HepG2 (cell line): ENCODE measurements around the gene GRIK3. TPM values are rescaled to one million over a fixed set of nuclear protein-coding genes. Genes with fewer than 3 reads are reported as not detected.

ENCODE experiments used
- ATAC-seq: fragments of 200-7000 bp; cut with Tn5 transposase; 3 replicates; pipeline ENCODE4 v1.9.1; 2020; ENCODE audit warnings: mild to moderate bottlenecking, moderate library complexity
- BruUV-seq: library from RNA; stranded (reverse); fragments of 400-500 nt; replicated peaks from 2 replicates; lab custom pipeline; 2021; lab: Mats Ljungman, UMichigan
- CTCF ChIA-PET: fragments of 300-600 bp; formaldehyde crosslinking; extraction: SDS; loops from one replicate; lab custom pipeline; 2021; ENCODE audit warnings: low total read pairs, inconsistent platforms, low intra/inter-chr PET ratio; lab: Yijun Ruan, JAX
- POLR2A ChIA-PET: fragments of 350-600 bp; sonication (Branson Sonifier 250); formaldehyde crosslinking; loops from one replicate; lab custom pipeline; 2020; ENCODE audit warnings: antibody characterized with exemption, inconsistent platforms; lab: Yijun Ruan, JAX
- DNase-seq: peaks from one replicate; pipeline ENCODE4 v3.0.0-alpha.2; 2015; ENCODE audit warnings: low spot score
- FAIRE-seq: peaks from 3 replicates; lab custom pipeline; 2011; peaks lifted over from hg19 to GRCh38; lab: Jason Lieb, UNC
- H2AFZ ChIP-seq: one replicate; pipeline ENCODE4 v1.6.1; 2011; ENCODE audit warnings: low read length, inconsistent platforms
- H3K27ac ChIP-seq: fragments of 300-600 bp; 3 replicates; pipeline ENCODE4 v1.8.0; 2011; ENCODE audit warnings: mixed run types, mild to moderate bottlenecking, mixed read lengths, low read length, inconsistent platforms; ENCODE audit not compliant: insufficient read depth; ENCODE audit errors: extremely low read length
- H3K27me3 ChIP-seq, 2 experiments: fragments of 200-600 bp in 1 of 2; 2 replicates in 1 of 2; 3 replicates in 1 of 2; pipeline versions ENCODE4 v1.6.0 to v1.8.0; 2011; ENCODE audit warnings: low read length in 2 of 2, mild to moderate bottlenecking in 2 of 2, moderate library complexity in 2 of 2, inconsistent platforms in 1 of 2; ENCODE audit not compliant: insufficient read depth in 2 of 2, control insufficient read depth in 1 of 2
- H3K36me3 ChIP-seq, 2 experiments: fragments of 200-600 bp in 1 of 2; replicated peaks in 1 of 2; 2 replicates in 1 of 2; 3 replicates in 1 of 2; pipeline versions ENCODE4 v1.5.1 to v1.8.0; 2011; ENCODE audit warnings: low read length in 2 of 2, inconsistent platforms in 1 of 2; ENCODE audit not compliant: insufficient read depth in 2 of 2, control insufficient read depth in 1 of 2
- H3K4me1 ChIP-seq: 2 replicates; pipeline ENCODE4 v1.5.1; 2012; ENCODE audit warnings: low read length, inconsistent platforms; ENCODE audit not compliant: insufficient read depth
- H3K4me2 ChIP-seq: 2 replicates; pipeline ENCODE4 v1.6.0; 2011; ENCODE audit warnings: low read depth, low read length, inconsistent platforms
- H3K4me3 ChIP-seq, 3 experiments: fragments of 200-600 bp in 1 of 3; sonication (generic), shearing (Covaris generic) in 1 of 3; replicated peaks in 1 of 3; 2 replicates each; pipeline ENCODE4 v1.5.1; 2011 to 2016; ENCODE audit warnings: low read length in 3 of 3, inconsistent platforms in 2 of 3, low read depth in 2 of 3, mild to moderate bottlenecking in 2 of 3, control low read depth in 1 of 3, mixed read lengths in 1 of 3; ENCODE audit not compliant: insufficient read depth in 1 of 3
- H3K79me2 ChIP-seq: one replicate; pipeline ENCODE4 v1.6.1; 2011; ENCODE audit warnings: low read length, inconsistent platforms; ENCODE audit not compliant: insufficient read depth
- H3K9ac ChIP-seq: 2 replicates; pipeline ENCODE4 v1.6.0; 2011; ENCODE audit warnings: mild to moderate bottlenecking, low read depth, low read length, inconsistent platforms; ENCODE audit not compliant: insufficient read depth
- H3K9me3 ChIP-seq: 2 replicates; pipeline ENCODE4 v1.5.1; 2012; ENCODE audit warnings: mild to moderate bottlenecking, low read length
- H4K20me1 ChIP-seq: 2 replicates; pipeline ENCODE4 v1.6.0; 2011; ENCODE audit warnings: inconsistent platforms, mild to moderate bottlenecking, low read length, moderate library complexity; ENCODE audit not compliant: insufficient read depth
- ELF1 ChIP-seq: sonication (generic); formaldehyde crosslinking; IDR thresholded peaks from 2 replicates; pipeline ENCODE4 v1.4.0; 2020; ENCODE audit warnings: missing genetic modification reagents
- FUBP1 ChIP-seq: sonication (generic); formaldehyde crosslinking; IDR thresholded peaks from 2 replicates; pipeline ENCODE4 v1.5.1; 2020; ENCODE audit warnings: missing genetic modification reagents, mild to moderate bottlenecking, borderline replicate concordance
- KDM3A ChIP-seq: IDR thresholded peaks from 2 replicates; pipeline ENCODE4 v1.6.1; 2018; ENCODE audit warnings: low read depth, missing compliant biosample characterization
- MYPOP ChIP-seq: sonication (generic); formaldehyde crosslinking; IDR thresholded peaks from 2 replicates; pipeline ENCODE4 v1.8.1; 2023; ENCODE audit warnings: mild to moderate bottlenecking, moderate library complexity, missing genetic modification reagents
- SP4 ChIP-seq: sonication (generic); formaldehyde crosslinking; IDR thresholded peaks from 2 replicates; pipeline ENCODE4 v1.8.1; 2023; ENCODE audit warnings: mild to moderate bottlenecking, missing genetic modification reagents
- ZFP36L2 ChIP-seq: sonication (generic); formaldehyde crosslinking; IDR thresholded peaks from 2 replicates; pipeline ENCODE4 v1.4.0; 2020; ENCODE audit warnings: missing genetic modification reagents
- ZNF451 ChIP-seq: sonication (generic); formaldehyde crosslinking; IDR thresholded peaks from 2 replicates; pipeline ENCODE4 v1.5.0; 2020; ENCODE audit warnings: mild to moderate bottlenecking, missing genetic modification reagents
- ZNF550 ChIP-seq: sonication (generic); formaldehyde crosslinking; IDR thresholded peaks from 2 replicates; pipeline ENCODE4 v1.4.0; 2020; ENCODE audit warnings: mild to moderate bottlenecking, missing genetic modification reagents, borderline replicate concordance
- ZNF556 ChIP-seq: sonication (generic); formaldehyde crosslinking; IDR thresholded peaks from 2 replicates; pipeline ENCODE4 v1.4.0; 2020; ENCODE audit warnings: mild to moderate bottlenecking, missing genetic modification reagents, borderline replicate concordance
- WGBS: methylation state at CpG from one replicate; pipeline ENCODE4 v1.1.6; 2017; ENCODE audit warnings: low lambda C conversion rate; 5-methylcytosine and 5-hydroxymethylcytosine counted together
- in situ Hi-C: cut with HindIII; loops from 2 replicates; pipeline ENCODE4 v1.10.0; 2017; ENCODE audit warnings: low pct_unique_long_range_greater_than_20kb; ENCODE audit not compliant: extremely low pct_ligation_motif_present
- intact Hi-C: fragments of 100-400 bp; cut with micrococcal nuclease; formaldehyde crosslinking; loops from one replicate; pipeline ENCODE4 v1.10.0; 2022; ENCODE audit not compliant: unreplicated experiment
- polyA plus RNA-seq, 8 experiments: library from polyadenylated mRNA; depleted of rRNA in 3 of 8; stranded (reverse) in 7 of 8; unstranded in 1 of 8; fragments of >200 nt; fragmentation: Illumina TruSeq in 4 of 8; extraction: Trizol in 4 of 8; gene quantifications; 2 replicates each; pipeline versions ENCODE4 v1.2.1 to v1.2.3, GENCODE V29; 2011 to 2016; ENCODE audit warnings: low read depth in 4 of 8, missing spikeins in 1 of 8, mixed read lengths in 1 of 8; ENCODE audit not compliant: insufficient read depth in 1 of 8
- total RNA-seq, 5 experiments: library from RNA; depleted of rRNA; stranded (reverse); fragments of >200 nt; fragmentation: Illumina TruSeq; extraction: Trizol; gene quantifications; 2 replicates each; pipeline ENCODE4 v1.2.3, GENCODE V29; 2016; ENCODE audit warnings: low read depth in 1 of 5

The GRIK3 gene
- total and polyA plus RNA-seq, 2 of the 13 experiments (the other 11 are each of a cell fraction or from before 2014, with no cell fraction given) = not detected

GRCh38 chr1:37052120-37052519 lies 17.8 kb upstream of the GRIK3 start:
- no TSS peak for BruUV-seq
- Histone ChIP-seq H3K27ac (no peak overlapping the region), H4K20me1 (no peaks in the 10 kb centered on the region), H3K9ac (no peak overlapping the region), H3K27me3 (peaks cover 0 to 1% of the 10 kb centered on the region in 2 experiments; a peak in 3 of 5 replicates), H3K4me1 (no peaks in the 10 kb centered on the region), H2AFZ (no peak overlapping the region), H3K36me3 (no peaks in the 10 kb centered on the region), H3K4me2 (no peak overlapping the region), H3K4me3 (no peak overlapping the region), H3K9me3 (no peaks in the 10 kb centered on the region), H3K79me2 (no peaks in the 10 kb centered on the region)
- no peak for FAIRE-seq
- TF ChIP-seq KDM3A (CRISPR knock-in tag) = no peak
- TF ChIP-seq ZNF550 (CRISPR knock-in tag) = no peak
- no peak for TF ChIP-seq ZNF556 (CRISPR knock-in tag)
- TF ChIP-seq ZNF451 = no peak
- no peak for TF ChIP-seq ELF1 (CRISPR knock-in tag)
- no peak for TF ChIP-seq FUBP1 (CRISPR knock-in tag)
- TF ChIP-seq ZFP36L2 (CRISPR knock-in tag) = no peak
- no peak for TF ChIP-seq MYPOP (CRISPR knock-in tag)
- TF ChIP-seq SP4 = no peak
- ChIA-PET POLR2A (no interaction called here), CTCF (no interaction called here)
- intact Hi-C loops = no loop called here
- in situ Hi-C loops = no loop called here
- no peak for ATAC-seq
- DNase-seq = no peak
- WGBS = 0% methylated on average over 1 of the region's 1 CpG
